ENCODE results near the gene TSPAN3. TPM values are rescaled to one million over a fixed set of nuclear protein-coding genes. Genes with fewer than 3 reads are reported as not detected.
A peak's percentile ranks its signal among the peaks of the same experiment; 100 is the strongest.

Gene TSPAN3
- total RNA-seq, 4 donors from 2014 or later: 34.0 to 115 (median 93.0) TPM

DNA sequence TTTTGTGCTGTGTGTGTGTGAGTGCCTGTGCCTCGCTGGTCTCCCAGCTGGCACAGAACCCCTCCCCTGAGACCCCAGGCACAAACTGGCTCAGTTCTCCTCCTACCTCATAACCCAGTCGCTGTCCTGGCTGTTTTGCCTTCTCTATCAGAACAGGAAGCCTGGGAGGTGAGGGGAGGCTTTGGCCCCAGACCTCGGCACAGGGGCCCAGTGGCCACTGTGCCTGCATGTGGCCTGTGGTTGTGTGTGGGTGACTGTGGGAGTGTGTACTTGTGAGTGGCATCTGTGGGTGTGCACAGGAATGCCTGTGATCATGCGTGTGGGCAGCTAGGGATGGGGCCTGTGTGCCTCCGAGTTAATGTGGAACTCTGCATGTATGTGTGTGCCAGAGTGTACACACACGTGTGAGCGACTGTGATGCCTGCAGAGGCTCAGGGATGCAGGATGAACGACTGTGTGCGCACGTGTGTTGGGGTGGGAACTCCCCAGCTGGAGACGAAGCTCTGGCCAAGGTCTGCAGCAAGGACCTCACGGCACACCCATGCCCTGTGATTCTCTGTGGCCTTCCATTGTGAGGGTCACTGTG is 43.7 kb downstream of the TSPAN3 start:
- Histone ChIP-seq H3K4me3 (no peak overlapping the region), H3K4me1 (peaks cover 11% of the 10 kb centered on the region), H3K36me3 (no peaks in the 10 kb centered on the region), H3K9me3 (no peaks in the 10 kb centered on the region), H3K27ac (no peak overlapping the region), H3K27me3 (no peaks in the 10 kb centered on the region)
- 82% methylated on average over 11 of the region's 12 CpGs for WGBS
- no peak for TF ChIP-seq POLR2A (IDR thresholded peaks at IDR 0.05)
- TF ChIP-seq POLR2AphosphoS5 (IDR thresholded peaks at IDR 0.05): no peak
- no peak for TF ChIP-seq EP300 (IDR thresholded peaks at IDR 0.05)
- TF ChIP-seq, protein P1, sequence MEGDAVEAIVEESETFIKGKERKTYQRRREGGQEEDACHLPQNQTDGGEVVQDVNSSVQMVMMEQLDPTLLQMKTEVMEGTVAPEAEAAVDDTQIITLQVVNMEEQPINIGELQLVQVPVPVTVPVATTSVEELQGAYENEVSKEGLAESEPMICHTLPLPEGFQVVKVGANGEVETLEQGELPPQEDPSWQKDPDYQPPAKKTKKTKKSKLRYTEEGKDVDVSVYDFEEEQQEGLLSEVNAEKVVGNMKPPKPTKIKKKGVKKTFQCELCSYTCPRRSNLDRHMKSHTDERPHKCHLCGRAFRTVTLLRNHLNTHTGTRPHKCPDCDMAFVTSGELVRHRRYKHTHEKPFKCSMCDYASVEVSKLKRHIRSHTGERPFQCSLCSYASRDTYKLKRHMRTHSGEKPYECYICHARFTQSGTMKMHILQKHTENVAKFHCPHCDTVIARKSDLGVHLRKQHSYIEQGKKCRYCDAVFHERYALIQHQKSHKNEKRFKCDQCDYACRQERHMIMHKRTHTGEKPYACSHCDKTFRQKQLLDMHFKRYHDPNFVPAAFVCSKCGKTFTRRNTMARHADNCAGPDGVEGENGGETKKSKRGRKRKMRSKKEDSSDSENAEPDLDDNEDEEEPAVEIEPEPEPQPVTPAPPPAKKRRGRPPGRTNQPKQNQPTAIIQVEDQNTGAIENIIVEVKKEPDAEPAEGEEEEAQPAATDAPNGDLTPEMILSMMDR (IDR thresholded peaks at IDR 0.05): no peak
- DNase-seq (ENCODE audit: low spot score in 2 of 2): peak; percentile 26 to 50

DNA sequence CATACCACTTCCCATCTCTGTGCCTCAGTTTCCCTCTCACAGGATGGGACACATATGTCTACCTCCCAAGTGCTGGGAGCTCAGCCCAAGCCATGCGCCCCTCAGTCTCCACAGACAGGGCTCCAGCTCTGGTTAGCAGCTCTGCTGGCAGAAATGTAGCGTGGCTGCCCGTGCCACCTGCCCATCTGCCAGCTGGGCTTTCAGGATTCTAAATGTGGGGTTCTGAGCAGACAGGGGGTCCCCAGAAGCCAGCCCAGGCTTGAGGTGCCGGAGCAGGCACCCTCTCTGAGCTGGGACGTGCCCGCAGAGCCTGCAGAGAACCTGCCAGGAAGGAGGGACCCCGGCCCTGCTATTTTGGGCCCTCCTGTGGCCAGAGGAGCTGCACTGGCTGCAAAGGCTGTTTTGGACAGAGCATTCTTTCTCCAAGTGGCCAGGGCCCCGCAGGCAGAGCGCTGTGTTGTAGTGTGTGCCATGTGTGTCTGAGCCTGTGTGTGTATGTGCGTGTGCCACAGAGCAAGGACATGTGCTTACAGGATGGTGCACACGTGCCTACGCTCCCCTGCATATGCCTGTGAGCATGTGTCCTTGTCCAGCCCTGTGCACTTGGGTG is 44.3 kb downstream of the TSPAN3 start:
- Histone ChIP-seq H3K27ac (no peak overlapping the region), H3K4me1 (peaks cover 11% of the 10 kb centered on the region), H3K4me3 (no peak overlapping the region), H3K27me3 (no peaks in the 10 kb centered on the region), H3K36me3 (no peaks in the 10 kb centered on the region), H3K9me3 (no peaks in the 10 kb centered on the region)
- TF ChIP-seq EP300 (IDR thresholded peaks at IDR 0.05) (no peak), POLR2A (IDR thresholded peaks at IDR 0.05) (no peak), POLR2AphosphoS5 (IDR thresholded peaks at IDR 0.05) (no peak)
- TF ChIP-seq, protein P1 (IDR thresholded peaks at IDR 0.05): no peak
- 63% methylated on average over 9 of the region's 12 CpGs for WGBS
- peak; percentile 33 to 76 for DNase-seq (ENCODE audit: low spot score in 2 of 2)

DNA sequence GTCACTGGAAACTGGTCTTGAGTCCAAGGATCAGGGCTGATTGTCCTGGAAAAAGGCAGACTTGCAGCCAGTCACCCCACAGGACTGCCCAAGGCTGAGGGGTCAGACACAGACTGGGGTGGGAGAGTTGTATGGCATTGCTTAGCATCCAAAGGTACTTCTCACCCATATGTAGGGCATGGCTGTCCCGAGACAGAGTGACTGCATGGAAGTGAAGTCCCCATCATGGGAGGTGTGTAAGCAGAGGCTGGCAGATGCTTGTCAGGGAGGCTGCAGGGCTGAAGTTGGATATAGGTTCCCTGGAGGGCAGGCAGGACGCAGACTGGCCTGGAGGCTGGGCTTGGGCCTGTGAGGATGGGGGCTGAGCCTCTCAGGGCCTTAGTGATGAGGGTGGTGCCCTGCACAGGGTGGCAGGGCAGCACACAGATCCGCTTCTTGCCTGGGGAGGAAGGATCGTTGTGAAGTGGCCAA is 44.9 kb downstream of the TSPAN3 start:
- no peaks in the 10 kb centered on the region for H3K36me3 ChIP-seq
- peak; percentile 44 to 51 for DNase-seq (ENCODE audit: low spot score in 2 of 2)

DNA sequence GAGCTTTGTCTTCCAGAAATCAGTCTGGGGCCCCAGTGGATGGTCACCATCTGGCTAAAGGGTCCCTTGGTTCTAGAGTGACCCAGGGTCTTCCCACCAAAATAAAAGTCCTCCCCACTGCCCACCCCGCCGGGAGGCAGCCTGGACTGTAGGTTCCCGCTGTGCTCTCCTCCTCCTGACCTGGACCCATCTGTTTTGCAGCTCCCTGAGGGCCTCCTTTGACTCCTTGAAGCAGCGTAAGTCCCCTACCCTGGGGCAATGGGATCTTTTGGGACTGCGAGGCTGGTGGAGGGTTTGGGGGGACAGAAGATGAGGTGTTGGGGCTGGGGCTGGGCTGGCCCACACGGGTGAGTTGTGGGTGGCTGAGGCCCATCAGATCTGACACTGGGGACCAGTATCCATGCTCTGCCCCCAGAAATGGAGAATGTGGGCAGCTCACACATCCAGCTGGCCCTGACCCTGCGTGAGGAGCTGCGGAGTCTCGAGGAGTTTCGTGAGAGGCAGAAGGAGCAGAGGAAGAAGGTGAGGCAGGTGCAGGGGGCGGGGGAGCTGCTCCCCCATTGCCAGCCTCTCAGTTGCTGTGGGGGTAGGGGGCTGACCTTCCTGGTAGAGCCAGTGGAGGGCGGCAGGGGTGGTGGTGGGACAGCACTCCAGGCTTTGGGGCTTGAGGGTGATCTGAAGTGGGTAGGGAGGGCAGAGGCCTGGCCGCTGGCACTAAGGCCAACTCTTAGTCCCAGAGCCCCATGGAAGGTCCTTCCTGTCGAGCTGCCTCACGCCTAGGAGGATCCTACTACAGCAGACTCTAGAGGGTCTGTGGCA is 45.6 kb downstream of the TSPAN3 start:
- 96% methylated on average over 11 of the region's 15 CpGs for WGBS
- H3K4me1 ChIP-seq: peaks cover 7% of the 10 kb centered on the region
- DNase-seq (ENCODE audit: low spot score in 2 of 2): peak; percentile 51 to 63
- no peak overlapping the region for H3K27ac ChIP-seq
- H3K4me3 ChIP-seq: no peak overlapping the region
- H3K27me3 ChIP-seq: no peaks in the 10 kb centered on the region
- TF ChIP-seq, protein P1 (IDR thresholded peaks at IDR 0.05): no peak
- TF ChIP-seq POLR2A (IDR thresholded peaks at IDR 0.05) (no peak), POLR2AphosphoS5 (IDR thresholded peaks at IDR 0.05) (no peak), EP300 (IDR thresholded peaks at IDR 0.05) (no peak)
- H3K36me3 ChIP-seq: no peaks in the 10 kb centered on the region
- no peaks in the 10 kb centered on the region for H3K9me3 ChIP-seq

More for the DNA sequence above, 44.9 kb downstream of the TSPAN3 start:
- H3K27me3 ChIP-seq: no peaks in the 10 kb centered on the region
- H3K4me3 ChIP-seq: no peak overlapping the region
- H3K9me3 ChIP-seq: no peaks in the 10 kb centered on the region
- no peak overlapping the region for H3K27ac ChIP-seq
- TF ChIP-seq, protein P1 (IDR thresholded peaks at IDR 0.05): no peak
- TF ChIP-seq EP300 (IDR thresholded peaks at IDR 0.05): no peak
- no peak for TF ChIP-seq POLR2A (IDR thresholded peaks at IDR 0.05)
- TF ChIP-seq POLR2AphosphoS5 (IDR thresholded peaks at IDR 0.05): no peak
- 59% methylated on average over 2 of the region's 4 CpGs for WGBS
- peaks cover 11% of the 10 kb centered on the region for H3K4me1 ChIP-seq
